OCI-LY7 (cell line): ENCODE results near the gene HMBS. TPM values are rescaled to one million over a fixed set of nuclear protein-coding genes. Genes with fewer than 3 reads are reported as not detected.

Experiments used
- BruUV-seq: library from RNA; stranded (reverse); fragments of 400-500 nt; replicated peaks from 2 replicates; lab custom pipeline; 2021; lab: Mats Ljungman, UMichigan
- CTCF ChIA-PET: fragments of 300-600 bp; sonication (Branson Sonifier 250); formaldehyde crosslinking; loops from one replicate; lab custom pipeline; 2022; ENCODE audit warnings: antibody characterized with exemption; ENCODE audit not compliant: unreplicated experiment; lab: Charles Lee
- POLR2A ChIA-PET: fragments of 300-600 bp; sonication (Branson Sonifier 250); formaldehyde crosslinking; loops from one replicate; lab custom pipeline; 2022; ENCODE audit warnings: antibody characterized with exemption; lab: Charles Lee
- DNase-seq: peaks from one replicate; pipeline ENCODE4 v3.0.0-alpha.2; 2015; ENCODE audit warnings: low spot score
- H2AFZ ChIP-seq: fragments of 200-600 bp; sonication (generic), shearing (Covaris generic); 2 replicates; pipeline ENCODE4 v1.6.1; 2014; ENCODE audit warnings: mild to moderate bottlenecking, antibody characterized with exemption, low read length, moderate library complexity
- H3K27ac ChIP-seq: fragments of 200-600 bp; sonication (generic); 2 replicates; pipeline ENCODE4 v1.5.1; 2014; ENCODE audit warnings: mixed run types, low read depth, mild to moderate bottlenecking, moderate library complexity, low read length, inconsistent platforms; ENCODE audit not compliant: poor library complexity, severe bottlenecking
- H3K36me3 ChIP-seq: fragments of 200-600 bp; sonication (generic); 2 replicates; pipeline ENCODE4 v1.6.1; 2014; ENCODE audit warnings: mild to moderate bottlenecking, antibody characterized with exemption, low read length, moderate library complexity, mixed read lengths; ENCODE audit not compliant: insufficient read depth
- H3K4me1 ChIP-seq: fragments of 200-600 bp; sonication (generic); 2 replicates; pipeline ENCODE4 v1.5.1; 2014; ENCODE audit warnings: mild to moderate bottlenecking, low read length; ENCODE audit not compliant: insufficient read depth, poor library complexity, severe bottlenecking
- H3K4me2 ChIP-seq: fragments of 200-600 bp; sonication (generic); 2 replicates; pipeline ENCODE4 v1.6.1; 2014; ENCODE audit warnings: mild to moderate bottlenecking, low read length
- H3K4me3 ChIP-seq: fragments of 200-600 bp; sonication (generic); 2 replicates; pipeline ENCODE4 v1.5.1; 2014; ENCODE audit warnings: mild to moderate bottlenecking, low read depth, low read length; ENCODE audit not compliant: poor library complexity, severe bottlenecking
- H3K79me2 ChIP-seq: fragments of 200-600 bp; sonication (generic); 2 replicates; pipeline ENCODE4 v1.6.1; 2016; ENCODE audit warnings: low read depth, mild to moderate bottlenecking, low read length, moderate library complexity, mixed read lengths; ENCODE audit not compliant: insufficient read depth
- H3K9me2 ChIP-seq: fragments of 200-600 bp; sonication (generic); 2 replicates; pipeline ENCODE4 v1.6.1; 2016; ENCODE audit warnings: mild to moderate bottlenecking, low read length, mixed read lengths; ENCODE audit not compliant: insufficient read depth
- H3K9me3 ChIP-seq: fragments of 200-600 bp; sonication (generic); 2 replicates; pipeline ENCODE4 v1.6.1; 2014; ENCODE audit warnings: mild to moderate bottlenecking, mixed run types, low read length, mixed read lengths
- H4K20me1 ChIP-seq: fragments of 200-600 bp; sonication (generic); 2 replicates; pipeline ENCODE4 v1.6.1; 2014; ENCODE audit warnings: mild to moderate bottlenecking, antibody characterized with exemption, low read length, moderate library complexity, mixed read lengths; ENCODE audit not compliant: insufficient read depth
- CTCF ChIP-seq: fragments of 200-600 bp; sonication (generic); conservative IDR thresholded peaks from 2 replicates; pipeline ENCODE4 v1.5.1; 2014; ENCODE audit warnings: mild to moderate bottlenecking, antibody characterized with exemption, low read length, moderate library complexity, mixed read lengths
- EZH2phosphoT487 ChIP-seq: fragments of 200-600 bp; sonication (generic); IDR thresholded peaks from 2 replicates; pipeline ENCODE4 v1.6.1; 2018; ENCODE audit warnings: low read depth, borderline replicate concordance, mild to moderate bottlenecking, mixed run types, antibody characterized with exemption, low read length, moderate library complexity, mixed read lengths
- intact Hi-C: fragments of 100-400 bp; cut with micrococcal nuclease; formaldehyde crosslinking; loops from one replicate; pipeline ENCODE4 v1.10.0; 2022; ENCODE audit not compliant: unreplicated experiment
- total RNA-seq, 2 experiments: library from RNA; depleted of rRNA in 1 of 2; stranded (reverse); fragments of >200 nt in 1 of 2; shearing (Covaris generic) in 1 of 2; gene quantifications; 2 replicates each; pipeline ENCODE4 v1.2.3, GENCODE V29; 2014 to 2022

HMBS gene
- total RNA-seq, 2 experiments from 2014 or later = 12.2 to 50.0 TPM

- peaks cover 77% of the 10 kb centered on the region for H3K36me3 ChIP-seq
- CTCF ChIA-PET = no interaction called here
- peaks cover 39% of the 10 kb centered on the region for H3K79me2 ChIP-seq
- no TSS peak for BruUV-seq
- H3K4me2 ChIP-seq = peak overlapping the region; percentile 79
- peaks cover 23% of the 10 kb centered on the region for H4K20me1 ChIP-seq
- H3K4me1 ChIP-seq = peaks cover 66% of the 10 kb centered on the region
- POLR2A ChIA-PET = interaction anchor here (0.6 to 5.4 kb wide), 7 partner anchors 10 to 102 kb away, joined by 4 to 41 read pairs (median 6); partner anchors contain the start of genes C2CD2L, HMBS and VPS11
- TF ChIP-seq CTCF = peak; percentile 68
- TF ChIP-seq EZH2phosphoT487 = no peak
- H3K9me2 ChIP-seq = no peaks in the 10 kb centered on the region
- H2AFZ ChIP-seq = no peak overlapping the region
- peak overlapping the region; percentile 81 for H3K4me3 ChIP-seq
- DNase-seq = no peak
- H3K27ac ChIP-seq = peak overlapping the region; percentile 79
- intact Hi-C loops = loop anchor here (1.0 to 5.0 kb wide), 6 partner anchors 27 to 302 kb away; partner anchors contain the start of genes DDX6, HYOU1, RPS25 and TRAPPC4
- H3K9me3 ChIP-seq = no peaks in the 10 kb centered on the region
These were observed 10.1 kb downstream of the HMBS start for GRCh38 chr11:119094816-119095065.

GRCh38 chr11:119095066-119095880, 10.6 kb downstream of the HMBS start:
- POLR2A ChIA-PET = interaction anchor here (0.6 to 5.4 kb wide), 10 partner anchors 10 to 243 kb away, joined by 3 to 41 read pairs (median 4); partner anchors contain the start of genes C2CD2L, HMBS and VPS11
- TF ChIP-seq EZH2phosphoT487 (no peak), CTCF (0 out of 2 replicates have a peak, but pooled peaks have one; percentile 22)
- Histone ChIP-seq H3K9me2 (no peaks in the 10 kb centered on the region), H3K4me2 (peak overlapping the region; percentile 79), H4K20me1 (peaks cover 23% of the 10 kb centered on the region), H3K79me2 (peaks cover 45% of the 10 kb centered on the region), H3K36me3 (peaks cover 77% of the 10 kb centered on the region), H3K4me3 (peak overlapping the region; percentile 81), H3K9me3 (no peaks in the 10 kb centered on the region), H3K27ac (peak overlapping the region; percentile 79), H3K4me1 (peaks cover 67% of the 10 kb centered on the region), H2AFZ (no peak overlapping the region)
- TSS peak; percentile 74 for BruUV-seq
- intact Hi-C loops = loop anchor here (1.0 to 5.0 kb wide), 6 partner anchors 28 to 303 kb away; partner anchors contain the start of genes DDX6, HYOU1, RPS25 and TRAPPC4
- CTCF ChIA-PET = no interaction called here
- peak; percentile 99 for DNase-seq
